Subcutaneous adipose tissue (tissue), 4 donors: ENCODE data around the gene PTGR3. TPM values are rescaled to one million over a fixed set of nuclear protein-coding genes. Genes with fewer than 3 reads are reported as not detected.

ENCODE experiments used
- total RNA-seq, 4 donors: library from RNA; depleted of rRNA; stranded (reverse); fragments of >200 nt; gene quantifications; one replicate each; pipeline ENCODE4 v1.1.0, GENCODE V29; 2016
- TF ChIP-seq, protein P1 (sequence below): fragments of 450-650 bp; IDR thresholded peaks from one replicate; pipeline ENCODE4 v1.5.1; 2016; ENCODE audit warnings: low read depth, mild to moderate bottlenecking, control low read depth, antibody characterized with exemption, moderate library complexity

The PTGR3 gene
- total RNA-seq, 4 donors from 2014 or later, result 20.1 to 28.4 (median 26.0) TPM

DNA sequence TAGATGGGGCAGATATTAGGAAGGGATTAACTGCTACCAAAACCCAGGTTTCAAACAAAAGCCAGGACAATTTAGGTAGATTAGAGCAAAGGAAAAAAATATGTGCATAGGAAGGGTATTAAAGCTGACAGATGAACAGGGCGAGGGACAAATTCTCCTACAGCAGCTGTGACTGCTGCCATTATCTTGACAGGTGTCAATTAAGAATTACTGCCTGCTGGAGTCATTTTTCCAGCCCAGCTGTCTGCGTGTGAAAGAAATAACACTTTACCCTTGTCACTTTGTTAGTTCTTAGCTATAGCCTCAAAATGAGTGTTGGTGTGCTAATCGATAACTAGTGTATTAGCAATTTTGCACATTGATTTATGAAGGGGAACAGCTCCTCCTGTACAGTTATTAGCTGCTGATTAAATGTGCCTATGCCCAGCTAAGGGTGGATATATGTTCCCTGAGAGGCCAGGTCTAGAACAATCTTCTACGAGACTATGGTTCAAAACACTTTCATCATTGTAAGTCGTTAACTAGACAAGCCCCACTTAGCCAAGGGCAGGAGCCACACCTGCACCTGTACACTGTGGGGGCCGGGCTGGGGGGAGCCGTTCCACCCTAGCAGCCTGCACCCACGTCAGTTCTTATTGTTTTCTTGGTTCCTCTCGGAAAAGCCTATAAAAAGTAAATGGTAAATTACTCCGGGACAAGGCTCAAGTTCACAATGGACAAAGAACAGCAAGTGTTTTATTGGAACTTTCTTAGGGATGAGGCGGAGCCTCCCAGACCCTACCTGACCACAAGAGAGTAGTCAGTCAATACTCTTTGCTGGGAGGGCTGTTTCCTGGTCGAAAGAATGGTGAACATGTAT is 9.4 kb upstream of the PTGR3 start:
- TF ChIP-seq, protein P1, sequence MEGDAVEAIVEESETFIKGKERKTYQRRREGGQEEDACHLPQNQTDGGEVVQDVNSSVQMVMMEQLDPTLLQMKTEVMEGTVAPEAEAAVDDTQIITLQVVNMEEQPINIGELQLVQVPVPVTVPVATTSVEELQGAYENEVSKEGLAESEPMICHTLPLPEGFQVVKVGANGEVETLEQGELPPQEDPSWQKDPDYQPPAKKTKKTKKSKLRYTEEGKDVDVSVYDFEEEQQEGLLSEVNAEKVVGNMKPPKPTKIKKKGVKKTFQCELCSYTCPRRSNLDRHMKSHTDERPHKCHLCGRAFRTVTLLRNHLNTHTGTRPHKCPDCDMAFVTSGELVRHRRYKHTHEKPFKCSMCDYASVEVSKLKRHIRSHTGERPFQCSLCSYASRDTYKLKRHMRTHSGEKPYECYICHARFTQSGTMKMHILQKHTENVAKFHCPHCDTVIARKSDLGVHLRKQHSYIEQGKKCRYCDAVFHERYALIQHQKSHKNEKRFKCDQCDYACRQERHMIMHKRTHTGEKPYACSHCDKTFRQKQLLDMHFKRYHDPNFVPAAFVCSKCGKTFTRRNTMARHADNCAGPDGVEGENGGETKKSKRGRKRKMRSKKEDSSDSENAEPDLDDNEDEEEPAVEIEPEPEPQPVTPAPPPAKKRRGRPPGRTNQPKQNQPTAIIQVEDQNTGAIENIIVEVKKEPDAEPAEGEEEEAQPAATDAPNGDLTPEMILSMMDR, result no peak

DNA sequence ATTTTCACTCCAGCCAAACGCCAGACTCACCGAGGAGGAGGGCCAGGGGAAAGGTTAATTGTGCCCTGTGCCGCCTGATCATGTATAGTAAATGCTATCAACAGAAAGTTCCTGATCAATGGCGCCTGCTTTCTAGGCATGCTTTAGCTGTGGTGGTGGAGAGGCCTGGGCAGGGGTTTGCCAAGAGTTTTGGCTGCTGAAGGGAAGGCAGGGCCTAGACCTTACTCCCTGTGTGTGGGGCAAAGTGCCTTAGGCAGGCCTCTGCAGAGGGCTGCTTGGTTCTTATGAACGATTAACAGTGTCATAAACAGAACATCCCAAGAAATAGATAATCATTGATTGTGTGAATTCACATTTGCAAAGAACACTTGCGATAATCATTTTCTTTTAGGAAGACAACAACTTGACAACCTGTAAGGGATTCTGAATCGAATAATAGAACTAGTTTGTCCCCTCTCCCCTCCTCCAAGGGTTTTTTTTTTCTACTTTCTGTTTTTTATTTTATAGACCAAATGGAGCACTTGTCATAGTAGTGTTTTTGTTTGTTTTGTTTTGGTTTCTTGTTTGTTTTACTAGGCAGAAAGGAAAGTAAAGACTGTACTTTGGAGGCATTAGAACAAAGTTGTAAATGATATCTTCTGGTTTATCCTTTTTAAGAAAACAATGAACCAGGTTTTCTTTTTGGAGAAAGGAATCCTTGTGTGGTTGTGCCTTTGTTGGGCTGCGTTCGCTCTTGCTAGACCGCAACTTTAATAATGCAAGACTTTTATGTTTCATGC is 8.2 kb upstream of the PTGR3 start:
- TF ChIP-seq, protein P1, result no peak

DNA sequence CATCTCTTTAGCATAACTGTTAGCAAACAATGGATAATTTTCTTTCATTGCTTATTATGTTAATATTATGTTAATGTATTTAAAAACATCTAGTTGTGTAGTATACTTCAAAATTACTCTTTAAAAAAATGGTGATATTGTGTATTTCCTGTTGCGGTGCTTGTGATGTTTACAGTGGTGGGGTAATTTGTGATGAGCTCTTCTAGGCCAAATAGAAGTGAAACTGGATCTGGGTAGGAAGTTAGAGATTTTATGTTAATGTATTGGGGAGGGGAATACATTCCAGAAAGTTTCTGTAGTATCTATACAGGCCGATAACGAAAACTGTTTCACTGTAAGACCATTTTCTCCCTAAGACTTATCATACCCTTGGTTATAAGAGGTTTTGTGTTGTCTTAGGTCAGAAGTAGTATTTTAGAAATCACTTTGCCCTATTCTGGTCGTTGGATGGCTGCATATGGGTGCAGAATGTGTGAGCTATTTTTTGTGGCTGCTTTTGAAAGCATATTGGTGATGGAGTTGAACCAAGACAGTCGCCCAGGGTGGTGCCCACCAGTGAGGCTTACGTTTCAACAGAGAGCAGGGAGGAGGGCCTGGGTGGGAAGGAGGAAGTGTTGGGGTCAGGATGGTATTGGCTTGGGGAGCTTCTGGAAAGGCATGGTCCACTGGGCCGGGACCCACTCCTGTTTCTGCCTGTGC is 7.4 kb upstream of the PTGR3 start:
- TF ChIP-seq, protein P1, result no peak

DNA sequence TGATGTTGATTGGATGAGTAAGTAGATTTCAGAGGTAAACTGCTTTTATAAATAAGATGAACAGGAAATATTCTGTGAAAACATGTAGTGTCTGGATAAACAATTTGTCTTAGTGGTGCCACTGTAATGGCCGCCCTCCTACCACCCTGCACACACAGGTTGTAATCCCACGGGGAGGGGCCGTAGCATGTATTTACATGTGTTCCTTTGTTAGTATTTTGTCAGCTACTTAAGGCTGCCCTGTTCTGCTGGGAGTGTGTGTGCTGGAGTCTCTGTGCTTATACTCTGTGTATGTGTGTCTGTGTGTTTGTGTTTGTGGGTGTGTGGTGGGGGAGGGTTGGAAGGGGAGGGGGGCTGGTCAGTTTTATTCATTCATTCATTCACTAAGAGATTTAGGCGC is 6.7 kb upstream of the PTGR3 start:
- TF ChIP-seq, protein P1, result no peak

DNA sequence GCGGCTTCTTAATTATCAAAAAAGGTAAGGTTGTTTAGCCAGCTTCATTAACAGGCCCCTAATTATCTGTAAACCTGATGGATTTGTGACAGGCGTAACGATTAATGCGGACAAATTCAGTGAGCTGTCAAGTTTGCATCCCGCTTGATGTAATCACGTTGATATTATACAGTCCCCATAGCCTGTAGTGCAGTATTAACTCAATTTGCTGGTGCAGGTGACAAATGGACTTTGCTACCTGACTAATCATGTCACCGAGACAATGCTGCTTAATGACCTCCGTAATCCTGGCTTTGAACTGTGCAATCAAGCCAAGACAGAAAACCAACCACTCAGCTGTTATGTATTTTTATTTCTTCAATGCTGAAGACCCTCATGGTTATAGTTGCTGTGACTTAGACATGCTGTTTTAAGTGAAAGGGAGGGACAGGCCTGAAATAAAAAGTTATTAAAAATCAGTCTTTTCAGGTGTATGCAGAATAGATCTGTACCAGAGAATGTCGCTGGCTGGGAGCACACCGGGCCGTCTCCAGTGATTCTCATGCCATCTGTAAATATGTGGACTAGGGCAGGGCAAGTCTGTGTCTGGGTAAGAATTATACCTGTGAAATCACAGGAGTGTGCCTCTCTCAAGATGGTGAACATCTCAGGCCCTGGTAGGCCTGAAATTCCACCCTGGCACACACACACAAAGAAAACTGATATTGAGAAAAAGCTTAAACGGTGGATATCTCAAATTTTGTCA is 6.0 kb upstream of the PTGR3 start:
- TF ChIP-seq, protein P1, result no peak

DNA sequence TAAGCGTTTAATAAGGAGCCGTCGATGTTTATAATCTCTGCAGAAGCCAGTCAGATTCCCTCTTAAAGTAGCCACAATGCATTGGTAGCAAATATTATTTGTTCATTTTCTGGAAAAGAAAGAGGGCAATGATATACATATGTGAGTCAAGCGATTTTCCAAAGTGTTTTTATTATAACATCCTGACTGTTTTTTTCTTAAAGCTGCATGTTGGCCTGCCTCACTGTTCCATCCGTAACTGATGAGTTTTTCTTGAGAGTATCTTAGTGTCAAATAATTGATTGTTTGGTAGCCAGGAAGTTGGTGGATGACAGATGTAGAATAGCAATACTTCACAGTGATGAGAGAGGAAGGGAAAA is 5.4 kb upstream of the PTGR3 start:
- TF ChIP-seq, protein P1, result no peak
